SK-N-SH treated with all-trans-retinoic acid at 6 μM for 48 hours (cell line): ENCODE data around the gene GREB1L.

Source experiments
- ATAC-seq: fragments of 200-7000 bp; cut with Tn5 transposase; 3 replicates; pipeline ENCODE4 v1.9.1; 2020; ENCODE audit warnings: mild to moderate bottlenecking, moderate library complexity
- BACH2 ChIP-seq: fragments of 250-450 bp; sonication (Bioruptor Pico); IDR thresholded peaks from 2 replicates; pipeline ENCODE4 v1.9.0; 2021; ENCODE audit warnings: mild to moderate bottlenecking, borderline replicate concordance
- CREB5 ChIP-seq: fragments of 250-450 bp; sonication (Bioruptor Pico); IDR thresholded peaks from 2 replicates; pipeline ENCODE4 v1.5.1; 2020; ENCODE audit warnings: low read depth, mild to moderate bottlenecking, moderate library complexity
- CSDC2 ChIP-seq: fragments of 250-450 bp; sonication (Bioruptor Pico); IDR thresholded peaks from 2 replicates; pipeline ENCODE4 v1.5.0; 2020; ENCODE audit warnings: mild to moderate bottlenecking, moderate library complexity
- CSRNP3 ChIP-seq: fragments of 250-450 bp; sonication (Bioruptor Pico); IDR thresholded peaks from 2 replicates; pipeline ENCODE4 v1.5.1; 2021; ENCODE audit warnings: mild to moderate bottlenecking, moderate library complexity
- ESRRG ChIP-seq: fragments of 250-450 bp; sonication (Bioruptor Pico); IDR thresholded peaks from 2 replicates; pipeline ENCODE4 v1.6.1; 2021; ENCODE audit warnings: mild to moderate bottlenecking
- GLIS3 ChIP-seq: fragments of 250-450 bp; sonication (Bioruptor Pico); IDR thresholded peaks from 2 replicates; pipeline ENCODE4 v1.5.0; 2020; ENCODE audit warnings: mild to moderate bottlenecking, moderate library complexity
- ISL1 ChIP-seq: fragments of 250-450 bp; sonication (Bioruptor Pico); IDR thresholded peaks from 2 replicates; pipeline ENCODE4 v2.1.2; 2022; ENCODE audit warnings: mild to moderate bottlenecking, moderate library complexity
- OSR1 ChIP-seq: fragments of 250-450 bp; sonication (Bioruptor Pico); IDR thresholded peaks from 2 replicates; pipeline ENCODE4 v1.8.0; 2022; ENCODE audit warnings: moderate library complexity, mild to moderate bottlenecking, inconsistent platforms
- PATZ1 ChIP-seq: fragments of 250-450 bp; sonication (Bioruptor Pico); IDR thresholded peaks from 2 replicates; pipeline ENCODE4 v1.8.0; 2020; ENCODE audit warnings: mild to moderate bottlenecking, moderate library complexity, borderline replicate concordance
- POU6F1 ChIP-seq: fragments of 250-450 bp; sonication (Bioruptor Pico); IDR thresholded peaks from 2 replicates; pipeline ENCODE4 v1.8.0; 2021; ENCODE audit warnings: low read depth, mild to moderate bottlenecking, moderate library complexity, borderline replicate concordance
- PPARA ChIP-seq: fragments of 250-450 bp; sonication (Bioruptor Pico); IDR thresholded peaks from 2 replicates; pipeline ENCODE4 v1.5.0; 2020; ENCODE audit warnings: mild to moderate bottlenecking, borderline replicate concordance
- RARB ChIP-seq: fragments of 250-450 bp; sonication (Bioruptor Pico); IDR thresholded peaks from 2 replicates; pipeline ENCODE4 v1.8.0; 2021; ENCODE audit warnings: mild to moderate bottlenecking, moderate library complexity
- SNAI2 ChIP-seq: fragments of 250-450 bp; sonication (Bioruptor Pico); IDR thresholded peaks from 2 replicates; pipeline ENCODE4 v1.5.0; 2020; ENCODE audit warnings: mild to moderate bottlenecking, moderate library complexity
- TOX ChIP-seq: fragments of 250-450 bp; sonication (Bioruptor Pico); IDR thresholded peaks from 2 replicates; pipeline ENCODE4 v1.8.0; 2021; ENCODE audit warnings: mild to moderate bottlenecking, moderate library complexity, borderline replicate concordance
- TSHZ2 ChIP-seq: fragments of 250-450 bp; sonication (Bioruptor Pico); IDR thresholded peaks from 2 replicates; pipeline ENCODE4 v1.5.0; 2020; ENCODE audit warnings: mild to moderate bottlenecking, moderate library complexity
- ZC3H10 ChIP-seq: fragments of 250-450 bp; sonication (Bioruptor Pico); IDR thresholded peaks from 2 replicates; pipeline ENCODE4 v1.5.1; 2021; ENCODE audit warnings: mild to moderate bottlenecking, moderate library complexity
- ZFP3 ChIP-seq: fragments of 250-450 bp; sonication (Bioruptor Pico); IDR thresholded peaks from 2 replicates; pipeline ENCODE4 v1.5.0; 2020; ENCODE audit warnings: mild to moderate bottlenecking, moderate library complexity
- ZFP30 ChIP-seq: fragments of 450-650 bp; formaldehyde crosslinking; IDR thresholded peaks from 2 replicates; pipeline ENCODE4 v1.5.0; 2022; ENCODE audit warnings: mild to moderate bottlenecking, moderate library complexity
- ZNF565 ChIP-seq: fragments of 450-650 bp; formaldehyde crosslinking; conservative IDR thresholded peaks from 2 replicates; pipeline ENCODE4 v1.5.0; 2020; ENCODE audit warnings: low read depth, mild to moderate bottlenecking, moderate library complexity
- ZNF70 ChIP-seq: fragments of 450-650 bp; formaldehyde crosslinking; IDR thresholded peaks from 2 replicates; pipeline ENCODE4 v1.5.0; 2020; ENCODE audit warnings: mild to moderate bottlenecking, moderate library complexity
- ZNF8 ChIP-seq: fragments of 450-650 bp; formaldehyde crosslinking; IDR thresholded peaks from 2 replicates; pipeline ENCODE4 v1.5.0; 2020; ENCODE audit warnings: mild to moderate bottlenecking, moderate library complexity

Gene GREB1L

GRCh38 chr18:21363348-21363747 lies 121.3 kb downstream of the GREB1L start:
- TF ChIP-seq ZC3H10 (CRISPR knock-in tag) = no peak
- no peak for TF ChIP-seq ZNF8 (CRISPR knock-in tag)
- no peak for TF ChIP-seq GLIS3 (CRISPR knock-in tag)
- no peak for TF ChIP-seq ISL1
- TF ChIP-seq ZFP3 (CRISPR knock-in tag) = no peak
- no peak for TF ChIP-seq PATZ1 (CRISPR knock-in tag)
- no peak for TF ChIP-seq CREB5 (CRISPR knock-in tag)
- no peak for TF ChIP-seq OSR1 (CRISPR knock-in tag)
- TF ChIP-seq CSDC2 (CRISPR knock-in tag) = no peak
- TF ChIP-seq TSHZ2 (CRISPR knock-in tag) = no peak
- no peak for TF ChIP-seq ZNF565 (CRISPR knock-in tag)
- no peak for TF ChIP-seq ZNF70 (CRISPR knock-in tag)
- TF ChIP-seq CSRNP3 (CRISPR knock-in tag) = no peak
- no peak for TF ChIP-seq ESRRG (CRISPR knock-in tag)
- TF ChIP-seq POU6F1 = no peak
- no peak for TF ChIP-seq TOX (CRISPR knock-in tag)
- no peak for ATAC-seq

- no peak for ATAC-seq
- no peak for TF ChIP-seq ISL1
- no peak for TF ChIP-seq PPARA (CRISPR knock-in tag)
- TF ChIP-seq ZFP3 (CRISPR knock-in tag) = no peak
- TF ChIP-seq BACH2 (CRISPR knock-in tag) = no peak
- no peak for TF ChIP-seq CSDC2 (CRISPR knock-in tag)
- TF ChIP-seq ZFP30 (CRISPR knock-in tag) = no peak
- TF ChIP-seq SNAI2 = no peak
- TF ChIP-seq OSR1 (CRISPR knock-in tag) = no peak
- no peak for TF ChIP-seq RARB (CRISPR knock-in tag)
- TF ChIP-seq PATZ1 (CRISPR knock-in tag) = no peak
- no peak for TF ChIP-seq GLIS3 (CRISPR knock-in tag)
- no peak for TF ChIP-seq TSHZ2 (CRISPR knock-in tag)
Measured at GRCh38 chr18:21364471-21364870, 122.4 kb downstream of the GREB1L start.
